H9 (cell line): ENCODE results near the gene LRFN2. TPM values are rescaled to one million over a fixed set of nuclear protein-coding genes. Genes with fewer than 3 reads are reported as not detected.

Source experiments
- DNase-seq: peaks from one replicate; pipeline ENCODE4 v3.0.0-alpha.2; 2017
- H2AFZ ChIP-seq: one replicate; pipeline ENCODE4 v1.6.1; 2013; ENCODE audit warnings: mild to moderate bottlenecking, low read length, control low read depth, moderate library complexity
- H2AK5ac ChIP-seq: 2 replicates; pipeline ENCODE4 v1.6.1; 2013; ENCODE audit warnings: low read length, control low read depth, mixed read lengths; ENCODE audit not compliant: insufficient read length
- H2BK120ac ChIP-seq: one replicate; pipeline ENCODE4 v1.6.1; 2013; ENCODE audit warnings: low read depth, mild to moderate bottlenecking, low read length, control low read depth, inconsistent platforms; ENCODE audit not compliant: poor library complexity, severe bottlenecking
- H2BK12ac ChIP-seq: 2 replicates; pipeline ENCODE4 v1.6.1; 2013; ENCODE audit warnings: low read length, control low read depth, mixed read lengths, low read depth; ENCODE audit not compliant: insufficient read length
- H2BK15ac ChIP-seq: 2 replicates; pipeline ENCODE4 v1.6.1; 2013; ENCODE audit warnings: low read depth, low read length, control low read depth
- H2BK20ac ChIP-seq: one replicate; pipeline ENCODE4 v1.6.1; 2013; ENCODE audit warnings: low read depth, mild to moderate bottlenecking, low read length, control low read depth, inconsistent platforms; ENCODE audit not compliant: poor library complexity, severe bottlenecking
- H2BK5ac ChIP-seq: 2 replicates; pipeline ENCODE4 v1.6.1; 2013; ENCODE audit warnings: low read length, control low read depth, mixed read lengths; ENCODE audit not compliant: insufficient read length
- H3K14ac ChIP-seq: 2 replicates; pipeline ENCODE4 v1.6.1; 2013; ENCODE audit warnings: low read length, control low read depth; ENCODE audit not compliant: insufficient read depth
- H3K18ac ChIP-seq: 2 replicates; pipeline ENCODE4 v1.6.1; 2013; ENCODE audit warnings: low read depth, mild to moderate bottlenecking, mixed read lengths, low read length, control low read depth; ENCODE audit not compliant: insufficient read length
- H3K23ac ChIP-seq: 2 replicates; pipeline ENCODE4 v1.6.1; 2013; ENCODE audit warnings: low read length, control low read depth, mixed read lengths, low read depth; ENCODE audit not compliant: insufficient read length
- H3K23me2 ChIP-seq: 2 replicates; pipeline ENCODE4 v1.6.1; 2013; ENCODE audit warnings: low read depth, mild to moderate bottlenecking, mixed read lengths, low read length, control low read depth; ENCODE audit not compliant: insufficient read length, poor library complexity, severe bottlenecking
- H3K27ac ChIP-seq: 2 replicates; pipeline ENCODE4 v1.5.1; 2013; ENCODE audit warnings: low read length, control low read depth, mixed read lengths, low read depth; ENCODE audit not compliant: insufficient read length
- H3K27me3 ChIP-seq: 2 replicates; pipeline ENCODE4 v1.6.1; 2013; ENCODE audit warnings: low read length, control low read depth, inconsistent platforms; ENCODE audit not compliant: insufficient read depth
- H3K4ac ChIP-seq: 2 replicates; pipeline ENCODE4 v1.6.1; 2013; ENCODE audit warnings: low read depth, mild to moderate bottlenecking, control low read depth, inconsistent platforms, low read length, moderate library complexity
- H3K4me1 ChIP-seq: 2 replicates; pipeline ENCODE4 v1.6.1; 2013; ENCODE audit warnings: low read length, control low read depth, inconsistent platforms; ENCODE audit not compliant: insufficient read depth
- H3K4me2 ChIP-seq: 2 replicates; pipeline ENCODE4 v1.6.1; 2013; ENCODE audit warnings: low read length, control low read depth, mixed read lengths; ENCODE audit not compliant: insufficient read length, insufficient read depth
- H3K56ac ChIP-seq: 2 replicates; pipeline ENCODE4 v1.6.1; 2013; ENCODE audit warnings: low read depth, mild to moderate bottlenecking, mixed read lengths, low read length, control low read depth; ENCODE audit not compliant: insufficient read length
- H3K79me1 ChIP-seq: 2 replicates; pipeline ENCODE4 v1.6.1; 2013; ENCODE audit warnings: low read depth, mild to moderate bottlenecking, moderate library complexity, low read length, control low read depth, inconsistent platforms; ENCODE audit not compliant: insufficient read depth, poor library complexity, severe bottlenecking
- H3K79me2 ChIP-seq: 2 replicates; pipeline ENCODE4 v1.6.1; 2013; ENCODE audit warnings: low read length, control low read depth, inconsistent platforms; ENCODE audit not compliant: insufficient read depth
- H3K9ac ChIP-seq: 2 replicates; pipeline ENCODE4 v1.6.1; 2013; ENCODE audit warnings: low read length, control low read depth, mixed read lengths; ENCODE audit not compliant: insufficient read length; ENCODE audit errors: extremely low read depth
- H3K9me3 ChIP-seq: one replicate; pipeline ENCODE4 v1.6.1; 2013; ENCODE audit warnings: low read depth, low read length, inconsistent platforms; ENCODE audit not compliant: control insufficient read depth
- H3T11ph ChIP-seq: one replicate; pipeline ENCODE4 v1.6.1; 2013; ENCODE audit warnings: mild to moderate bottlenecking, low read length, control low read depth, inconsistent platforms
- H4K20me1 ChIP-seq: one replicate; pipeline ENCODE4 v1.6.1; 2013; ENCODE audit not compliant: control insufficient read depth, insufficient read length, insufficient read depth
- H4K5ac ChIP-seq: 2 replicates; pipeline ENCODE4 v1.6.1; 2013; ENCODE audit warnings: low read depth, mild to moderate bottlenecking, mixed read lengths, low read length, control low read depth; ENCODE audit not compliant: insufficient read length
- H4K8ac ChIP-seq: replicated peaks from 2 replicates; pipeline ENCODE4 v1.6.1; 2013; ENCODE audit warnings: low read length, control low read depth, mixed read lengths, low read depth; ENCODE audit not compliant: insufficient read length
- H4K91ac ChIP-seq: 2 replicates; pipeline ENCODE4 v1.6.1; 2013; ENCODE audit warnings: low read depth, mild to moderate bottlenecking, moderate library complexity, mixed read lengths, low read length, control low read depth; ENCODE audit not compliant: insufficient read length
- H3K27ac Mint-ChIP-seq, 3 experiments: 2 replicates in 2 of 3; 3 replicates in 1 of 3; pipeline ENCODE4 v1.8.0; 2020 to 2021; ENCODE audit warnings: mixed read lengths in 3 of 3, mild to moderate bottlenecking in 1 of 3, moderate library complexity in 1 of 3
- H3K27me3 Mint-ChIP-seq: 2 replicates; pipeline ENCODE4 v1.8.0; 2021; ENCODE audit warnings: low read depth, mild to moderate bottlenecking, moderate library complexity, mixed read lengths
- H3K36me3 Mint-ChIP-seq, 3 experiments: 2 replicates in 2 of 3; 3 replicates in 1 of 3; pipeline ENCODE4 v1.8.0; 2020 to 2021; ENCODE audit warnings: low read depth in 3 of 3, mixed read lengths in 3 of 3; ENCODE audit not compliant: insufficient read depth in 1 of 3
- H3K4me1 Mint-ChIP-seq, 2 experiments: 2 replicates each; pipeline ENCODE4 v1.8.0; 2020; ENCODE audit warnings: mixed read lengths in 2 of 2
- H3K4me3 Mint-ChIP-seq, 2 experiments: 2 replicates in 1 of 2; 3 replicates in 1 of 2; pipeline ENCODE4 v1.8.0; 2020 to 2021; ENCODE audit warnings: mild to moderate bottlenecking in 2 of 2, mixed read lengths in 2 of 2, moderate library complexity in 1 of 2
- H3K9me3 Mint-ChIP-seq, 2 experiments: 2 replicates in 1 of 2; 3 replicates in 1 of 2; pipeline ENCODE4 v1.8.0; 2020; ENCODE audit warnings: mild to moderate bottlenecking in 2 of 2, mixed read lengths in 2 of 2, moderate library complexity in 1 of 2
- CTCF ChIP-seq: fragments of 200-600 bp; sonication (generic); conservative IDR thresholded peaks from 3 replicates; pipeline ENCODE4 v1.8.0; 2021; ENCODE audit warnings: antibody characterized with exemption, mild to moderate bottlenecking
- WGBS: extraction: QIAGEN DNeasy Blood & Tissue Kit; methylation state at CpG from one replicate; pipeline ENCODE4 v1.1.7; 2013; ENCODE audit warnings: missing lambda C conversion rate, low lambda C conversion rate, mixed read lengths; ENCODE audit not compliant: insufficient read length; ENCODE audit errors: extremely low coverage; 5-methylcytosine and 5-hydroxymethylcytosine counted together
- total RNA-seq: library from RNA; stranded (reverse); gene quantifications from 2 replicates; pipeline ENCODE4 v1.2.1, GENCODE V29; 2021

LRFN2 gene
- total RNA-seq, 1 experiment from 2014 or later: 0.11 TPM

GRCh38 chr6:40392589-40392988 lies 194.6 kb downstream of the LRFN2 start:
- H2BK15ac ChIP-seq: no peak overlapping the region
- H3K56ac ChIP-seq: no peak overlapping the region
- H3K4ac ChIP-seq: no peak overlapping the region
- no peak overlapping the region for H3K18ac ChIP-seq
- peaks cover 0 to 7% of the 10 kb centered on the region in 2 experiments; a peak in 2 of 5 replicates for H3K9me3 Mint-ChIP-seq
- H2BK12ac ChIP-seq: no peak overlapping the region
- peaks cover 0 to 3% of the 10 kb centered on the region in 2 experiments; a peak in 1 of 4 replicates for H3K4me1 Mint-ChIP-seq
- H4K91ac ChIP-seq: no peak overlapping the region
- no peak overlapping the region for H2BK120ac ChIP-seq
- H4K8ac ChIP-seq: no peak overlapping the region
- no peak for DNase-seq
- no peak overlapping the region for H2BK5ac ChIP-seq
- H2AFZ ChIP-seq: no peak overlapping the region
- no peak overlapping the region for H3K4me2 ChIP-seq
- no peak overlapping the region for H3K4me3 Mint-ChIP-seq
- H3K79me2 ChIP-seq: no peaks in the 10 kb centered on the region
- H3K14ac ChIP-seq: no peak overlapping the region
- H3K23ac ChIP-seq: no peak overlapping the region
- H3K9me3 ChIP-seq: no peaks in the 10 kb centered on the region
- no peak overlapping the region for H2AK5ac ChIP-seq
- H3K27ac ChIP-seq: no peak overlapping the region
- no peak overlapping the region; a peak in 1 of 7 replicates for H3K27ac Mint-ChIP-seq
- H3K36me3 Mint-ChIP-seq: peaks cover 0 to 2% (median 0%) of the 10 kb centered on the region in 3 experiments; a peak in 2 of 7 replicates
- TF ChIP-seq CTCF: no peak
- H2BK20ac ChIP-seq: no peak overlapping the region
- no CpG with 5 or more reads among the region's 16 CpGs for WGBS
- H3K27me3 Mint-ChIP-seq: peaks cover 10% of the 10 kb centered on the region
- H4K5ac ChIP-seq: no peak overlapping the region
- no peak overlapping the region for H3T11ph ChIP-seq
- H4K20me1 ChIP-seq: no peaks in the 10 kb centered on the region
- no peaks in the 10 kb centered on the region for H3K27me3 ChIP-seq
- H3K23me2 ChIP-seq: no peaks in the 10 kb centered on the region
- no peaks in the 10 kb centered on the region for H3K4me1 ChIP-seq
- H3K9ac ChIP-seq: no peak overlapping the region
- H3K79me1 ChIP-seq: no peaks in the 10 kb centered on the region
